NCI-H226 (cell line): Measurements from ENCODE around the gene MLC1.

Experiments used
- DNase-seq: peaks from one replicate; pipeline ENCODE4 v3.0.0-alpha.2; 2015

MLC1 gene

GRCh38 chr22:50014053-50014501 lies 71.1 kb downstream of the MLC1 start:
- DNase-seq, result no peak

- DNase-seq, result no peak
Measured at GRCh38 chr22:50012211-50013181, 72.7 kb downstream of the MLC1 start, which contains the start of gene IL17REL. IL17REL (minus strand) TSS chr22:50012765; CDS start chr22:50012646, 119 bp downstream.

- DNase-seq, result no peak
Measured at GRCh38 chr22:50011447-50012210, 73.6 kb downstream of the MLC1 start.

GRCh38 chr22:50010676-50011446 lies 74.4 kb downstream of the MLC1 start:
- DNase-seq, result no peak

GRCh38 chr22:50009765-50010675 lies 75.2 kb downstream of the MLC1 start:
- DNase-seq, result no peak
